Measurements from ENCODE around the gene CAMTA1. TPM values are rescaled to one million over a fixed set of nuclear protein-coding genes. Genes with fewer than 3 reads are reported as not detected.

Gene CAMTA1
- total RNA-seq, 1 experiment from 2014 or later: 69.5 TPM

DNA sequence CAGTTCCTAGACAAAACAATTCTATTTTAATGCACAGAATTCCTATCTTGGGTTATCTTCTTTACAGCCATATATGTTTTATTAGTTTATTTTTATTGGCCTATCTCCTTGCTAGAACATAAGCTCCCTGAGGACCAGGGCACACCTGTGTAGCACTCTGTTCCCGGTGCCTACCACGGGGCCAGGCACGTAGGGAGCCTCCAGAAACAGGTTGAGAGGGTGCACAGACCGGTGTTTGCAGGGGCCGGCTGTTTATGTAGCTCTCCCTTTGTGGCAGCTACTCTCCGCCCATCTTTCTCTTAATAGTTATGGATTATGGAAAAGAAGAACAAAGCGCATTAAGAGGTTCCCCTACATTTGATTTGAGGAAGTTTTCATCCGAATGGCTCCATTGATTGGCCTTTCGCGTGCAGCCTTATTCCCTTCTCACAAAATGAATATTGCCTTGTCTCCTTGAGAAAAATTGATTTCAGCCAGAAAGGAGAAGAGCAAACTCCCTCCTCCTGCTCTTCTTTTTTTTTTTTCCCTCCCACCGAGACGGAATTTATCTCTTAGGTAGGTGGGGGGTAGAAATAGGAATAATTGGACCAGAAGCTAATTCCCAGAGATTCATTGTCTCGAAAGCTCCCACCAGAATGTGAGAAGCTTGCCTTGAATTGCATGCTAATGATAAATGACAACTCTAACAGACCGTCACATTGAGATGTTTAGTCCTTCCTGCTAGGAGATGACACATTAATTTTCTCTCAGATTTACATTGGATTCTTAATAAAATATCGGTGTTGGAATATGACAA, 447.4 kb downstream of the CAMTA1 start:
- RAD21 ChIA-PET (ENCODE audit: low non-redundant PET in 1 of 2, low total read pairs in 2 of 2, uncharacterized antibody in 2 of 2, unreplicated experiment in 2 of 2): no interaction called here
- ATAC-seq (no peak), DNase-seq (ENCODE audit: low read depth, low spot score) (no peak)
- intact Hi-C loops (cut with micrococcal nuclease): no loop called here
- H3K27me3 ChIP-seq (ENCODE audit: insufficient read depth, low read length): no peaks in the 10 kb centered on the region
- no TSS peak for BruUV-seq (replicated peaks)
- H3K79me2 ChIP-seq (ENCODE audit: insufficient read depth, low read length): no peaks in the 10 kb centered on the region
- POLR2A ChIA-PET: no interaction called here
- no peak overlapping the region for H3K4me3 ChIP-seq (replicated peaks in 1 of 2; ENCODE audit: low read depth in 1 of 2, low read length in 2 of 2)
- no peak overlapping the region for H3K9ac ChIP-seq (ENCODE audit: low read length)
- no peaks in the 10 kb centered on the region for H3K9me3 ChIP-seq (ENCODE audit: control insufficient read depth in 1 of 2, insufficient read depth in 1 of 2, low read depth in 1 of 2, low read length in 2 of 2)
- no peaks in the 10 kb centered on the region for H4K20me1 ChIP-seq (ENCODE audit: insufficient read depth)
- H3K9me2 ChIP-seq (ENCODE audit: insufficient read depth): no peaks in the 10 kb centered on the region
- H2AFZ ChIP-seq (ENCODE audit: low read depth, low read length, poor library complexity, severe bottlenecking): no peak overlapping the region
- CTCF ChIA-PET: no interaction called here
- no peaks in the 10 kb centered on the region for H3K36me3 ChIP-seq (ENCODE audit: control insufficient read depth in 1 of 2, insufficient read depth in 2 of 2, low read length in 2 of 2)
- TF ChIP-seq, protein P1, sequence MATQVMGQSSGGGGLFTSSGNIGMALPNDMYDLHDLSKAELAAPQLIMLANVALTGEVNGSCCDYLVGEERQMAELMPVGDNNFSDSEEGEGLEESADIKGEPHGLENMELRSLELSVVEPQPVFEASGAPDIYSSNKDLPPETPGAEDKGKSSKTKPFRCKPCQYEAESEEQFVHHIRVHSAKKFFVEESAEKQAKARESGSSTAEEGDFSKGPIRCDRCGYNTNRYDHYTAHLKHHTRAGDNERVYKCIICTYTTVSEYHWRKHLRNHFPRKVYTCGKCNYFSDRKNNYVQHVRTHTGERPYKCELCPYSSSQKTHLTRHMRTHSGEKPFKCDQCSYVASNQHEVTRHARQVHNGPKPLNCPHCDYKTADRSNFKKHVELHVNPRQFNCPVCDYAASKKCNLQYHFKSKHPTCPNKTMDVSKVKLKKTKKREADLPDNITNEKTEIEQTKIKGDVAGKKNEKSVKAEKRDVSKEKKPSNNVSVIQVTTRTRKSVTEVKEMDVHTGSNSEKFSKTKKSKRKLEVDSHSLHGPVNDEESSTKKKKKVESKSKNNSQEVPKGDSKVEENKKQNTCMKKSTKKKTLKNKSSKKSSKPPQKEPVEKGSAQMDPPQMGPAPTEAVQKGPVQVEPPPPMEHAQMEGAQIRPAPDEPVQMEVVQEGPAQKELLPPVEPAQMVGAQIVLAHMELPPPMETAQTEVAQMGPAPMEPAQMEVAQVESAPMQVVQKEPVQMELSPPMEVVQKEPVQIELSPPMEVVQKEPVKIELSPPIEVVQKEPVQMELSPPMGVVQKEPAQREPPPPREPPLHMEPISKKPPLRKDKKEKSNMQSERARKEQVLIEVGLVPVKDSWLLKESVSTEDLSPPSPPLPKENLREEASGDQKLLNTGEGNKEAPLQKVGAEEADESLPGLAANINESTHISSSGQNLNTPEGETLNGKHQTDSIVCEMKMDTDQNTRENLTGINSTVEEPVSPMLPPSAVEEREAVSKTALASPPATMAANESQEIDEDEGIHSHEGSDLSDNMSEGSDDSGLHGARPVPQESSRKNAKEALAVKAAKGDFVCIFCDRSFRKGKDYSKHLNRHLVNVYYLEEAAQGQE (IDR thresholded peaks at IDR 0.05; ENCODE audit: low read depth): no peak
- no peak for TF ChIP-seq EZH2 (IDR thresholded peaks at IDR 0.05)
- TF ChIP-seq ZNF274 (IDR thresholded peaks at IDR 0.05; ENCODE audit: low read depth, low read length): no peak
- TF ChIP-seq POLR2A (IDR thresholded peaks at IDR 0.05; ENCODE audit: borderline replicate concordance, extremely low read depth, insufficient read depth, insufficient read length): no peak
- TF ChIP-seq ZFX (IDR thresholded peaks at IDR 0.05): no peak
- TF ChIP-seq, protein P2, sequence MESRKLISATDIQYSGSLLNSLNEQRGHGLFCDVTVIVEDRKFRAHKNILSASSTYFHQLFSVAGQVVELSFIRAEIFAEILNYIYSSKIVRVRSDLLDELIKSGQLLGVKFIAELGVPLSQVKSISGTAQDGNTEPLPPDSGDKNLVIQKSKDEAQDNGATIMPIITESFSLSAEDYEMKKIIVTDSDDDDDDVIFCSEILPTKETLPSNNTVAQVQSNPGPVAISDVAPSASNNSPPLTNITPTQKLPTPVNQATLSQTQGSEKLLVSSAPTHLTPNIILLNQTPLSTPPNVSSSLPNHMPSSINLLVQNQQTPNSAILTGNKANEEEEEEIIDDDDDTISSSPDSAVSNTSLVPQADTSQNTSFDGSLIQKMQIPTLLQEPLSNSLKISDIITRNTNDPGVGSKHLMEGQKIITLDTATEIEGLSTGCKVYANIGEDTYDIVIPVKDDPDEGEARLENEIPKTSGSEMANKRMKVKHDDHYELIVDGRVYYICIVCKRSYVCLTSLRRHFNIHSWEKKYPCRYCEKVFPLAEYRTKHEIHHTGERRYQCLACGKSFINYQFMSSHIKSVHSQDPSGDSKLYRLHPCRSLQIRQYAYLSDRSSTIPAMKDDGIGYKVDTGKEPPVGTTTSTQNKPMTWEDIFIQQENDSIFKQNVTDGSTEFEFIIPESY (IDR thresholded peaks at IDR 0.05; ENCODE audit: extremely low read depth, insufficient replicate concordance, low read length): no peak
- TF ChIP-seq, protein P3, sequence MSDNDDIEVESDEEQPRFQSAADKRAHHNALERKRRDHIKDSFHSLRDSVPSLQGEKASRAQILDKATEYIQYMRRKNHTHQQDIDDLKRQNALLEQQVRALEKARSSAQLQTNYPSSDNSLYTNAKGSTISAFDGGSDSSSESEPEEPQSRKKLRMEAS (IDR thresholded peaks at IDR 0.05): no peak
- no peak for TF ChIP-seq RAD21 (IDR thresholded peaks at IDR 0.05; ENCODE audit: low read depth)
- H3K4me1 ChIP-seq (ENCODE audit: control insufficient read depth in 1 of 2, insufficient read depth in 2 of 2, low read length in 2 of 2): peaks cover 7 to 13% of the 10 kb centered on the region in 2 experiments; a peak in 3 of 4 replicates
- no peak overlapping the region for H3K27ac ChIP-seq (ENCODE audit: low read depth, low read length)
- no peak overlapping the region for H3K4me2 ChIP-seq (ENCODE audit: low read length)

Measured in HCT116 (cell line).